Suprapubic skin (tissue), 4 donors: ENCODE data around the gene MIB2. TPM values are rescaled to one million over a fixed set of nuclear protein-coding genes. Genes with fewer than 3 reads are reported as not detected.
"Not testable (repeated sequence)": the region's sequence is repeated elsewhere in the genome, so short reads cannot be mapped to it uniquely, and the experiment has no call there.

Experiments used
- DNase-seq, 2 donors: peaks; one replicate each; pipeline ENCODE4 v3.0.0-alpha.2; 2019; ENCODE audit warnings: low spot score in 2 of 2
- H3K27ac ChIP-seq: fragments of 200-600 bp; sonication (generic); one replicate; pipeline ENCODE4 v1.5.1; 2019
- H3K27me3 ChIP-seq: fragments of 200-600 bp; sonication (generic); one replicate; pipeline ENCODE4 v1.5.1; 2019
- H3K36me3 ChIP-seq: fragments of 200-600 bp; sonication (generic); one replicate; pipeline ENCODE4 v1.5.1; 2019
- H3K4me1 ChIP-seq: fragments of 200-600 bp; sonication (generic); one replicate; pipeline ENCODE4 v1.5.1; 2019
- H3K4me3 ChIP-seq: fragments of 200-600 bp; sonication (generic); one replicate; pipeline ENCODE4 v1.5.1; 2019; ENCODE audit warnings: mild to moderate bottlenecking
- H3K9me3 ChIP-seq: fragments of 200-600 bp; sonication (generic); one replicate; pipeline ENCODE4 v1.5.1; 2019
- EP300 ChIP-seq: sonication (generic); formaldehyde crosslinking; IDR thresholded peaks from one replicate; pipeline ENCODE4 v1.6.1; 2017; ENCODE audit warnings: antibody characterized with exemption
- POLR2A ChIP-seq, 2 donors: fragments of 450-650 bp; IDR thresholded peaks; one replicate each; pipeline ENCODE4 v1.6.1; 2017; ENCODE audit warnings: antibody characterized with exemption in 2 of 2, mild to moderate bottlenecking in 2 of 2, moderate library complexity in 2 of 2
- POLR2AphosphoS5 ChIP-seq, 3 donors: sonication (generic); formaldehyde crosslinking; IDR thresholded peaks; one replicate each; pipeline ENCODE4 v1.6.1; 2017; ENCODE audit warnings: antibody characterized with exemption in 3 of 3
- WGBS: methylation state at CpG from one replicate; pipeline ENCODE4 v1.1.5; 2018; 5-methylcytosine and 5-hydroxymethylcytosine counted together
- total RNA-seq, 4 donors: library from RNA; depleted of rRNA; stranded (reverse); fragments of >200 nt; gene quantifications; one replicate each; pipeline ENCODE4 v1.1.0, GENCODE V29; 2016
- TF ChIP-seq, protein P1 (sequence below), 2 donors: fragments of 200-600 bp in 1 of 2; fragments of 450-650 bp in 1 of 2; sonication (generic) in 1 of 2; IDR thresholded peaks; one replicate each; pipeline ENCODE4 v1.5.1; 2016 to 2019; ENCODE audit warnings: antibody characterized with exemption in 2 of 2, mild to moderate bottlenecking in 1 of 2, moderate library complexity in 1 of 2

MIB2 gene
- total RNA-seq, 4 donors from 2014 or later: 131 to 212 (median 154) TPM

DNA sequence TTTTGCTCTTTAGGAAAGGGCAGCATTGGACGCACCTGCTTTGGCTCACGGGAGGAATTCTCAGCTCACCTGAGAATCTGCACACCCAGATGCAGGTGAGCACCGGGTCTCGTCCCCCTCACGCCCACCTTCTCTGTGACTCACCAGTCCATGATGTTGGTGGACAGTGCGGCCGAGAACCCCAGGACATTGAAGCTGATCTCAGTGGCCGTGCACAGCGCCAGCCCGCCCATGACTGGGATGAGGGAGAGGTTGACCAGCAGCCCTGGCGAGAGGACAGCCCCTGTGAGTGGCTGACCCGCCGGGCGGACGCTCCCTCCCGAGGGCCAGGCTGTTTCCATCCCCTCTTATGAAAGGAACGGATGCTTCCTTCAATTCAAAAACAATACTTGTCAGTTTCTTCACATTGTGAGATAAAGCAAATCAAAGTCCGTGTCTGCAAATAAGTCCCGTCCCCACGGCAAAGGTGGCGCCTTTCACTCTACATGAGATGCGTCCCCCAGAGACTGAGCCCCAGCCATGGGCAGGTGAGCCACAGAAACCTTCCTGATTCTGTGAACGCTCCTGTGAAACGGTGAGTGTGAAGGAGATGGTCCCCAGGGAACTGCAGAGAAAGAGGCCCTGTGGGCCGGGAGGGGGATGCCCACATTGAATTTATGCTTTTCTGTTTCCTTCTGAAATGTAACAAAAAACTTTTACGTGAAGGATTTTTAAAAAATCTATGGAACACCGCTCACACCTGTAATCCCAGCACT, 56.2 kb downstream of the MIB2 start:
- peaks cover 50% of the 10 kb centered on the region for H3K36me3 ChIP-seq
- DNase-seq: no peak

DNA sequence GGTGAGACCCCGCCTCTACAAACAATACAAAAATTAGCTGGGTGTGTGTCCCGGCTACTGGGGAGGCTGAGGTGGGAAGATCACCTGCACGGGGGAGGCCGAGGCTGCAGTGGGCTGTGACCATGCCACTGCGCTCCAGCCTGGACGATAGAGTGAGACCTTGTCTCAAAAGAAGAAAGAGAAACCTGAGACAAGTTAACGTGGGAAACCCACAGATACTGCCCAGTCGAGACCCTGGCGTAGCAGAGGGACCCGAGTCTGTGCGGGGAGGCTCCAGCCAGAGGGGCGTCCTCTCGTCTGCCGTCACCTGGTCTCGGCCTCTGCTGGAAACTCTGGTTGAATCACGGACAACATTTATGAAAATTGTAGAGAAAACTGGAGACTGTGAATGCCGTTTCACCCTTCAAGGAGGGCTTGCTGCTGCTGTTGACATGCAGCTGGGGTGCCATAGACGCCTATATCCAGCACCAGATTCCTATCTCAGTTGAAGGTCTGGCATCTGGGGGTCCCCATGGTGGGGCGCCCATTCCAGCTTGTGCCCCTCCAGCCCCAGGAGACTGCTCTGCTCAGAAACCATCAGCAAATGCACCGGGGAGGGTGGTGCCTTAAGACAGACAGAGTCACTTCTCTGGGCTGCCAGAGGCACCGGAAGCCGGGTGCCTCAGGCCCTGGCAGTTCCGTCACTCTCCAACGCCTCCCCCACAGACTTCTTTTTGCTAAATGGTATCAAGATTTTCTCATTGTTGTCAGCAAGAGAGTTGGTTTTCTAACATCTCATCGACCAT, 57.1 kb downstream of the MIB2 start:
- Histone ChIP-seq H3K27ac (no peak overlapping the region), H3K4me3 (no peak overlapping the region), H3K36me3 (peaks cover 46% of the 10 kb centered on the region), H3K27me3 (no peaks in the 10 kb centered on the region), H3K9me3 (no peaks in the 10 kb centered on the region), H3K4me1 (no peaks in the 10 kb centered on the region)
- 94% methylated on average over 25 of the region's 25 CpGs for WGBS
- DNase-seq: peak in 1 of 2 donors; percentile 41
- no peak for TF ChIP-seq EP300

More for the DNA sequence above, 56.2 kb downstream of the MIB2 start:
- Histone ChIP-seq H3K27me3 (no peaks in the 10 kb centered on the region), H3K9me3 (no peaks in the 10 kb centered on the region), H3K4me3 (no peak overlapping the region), H3K27ac (no peak overlapping the region), H3K4me1 (no peaks in the 10 kb centered on the region)
- 93% methylated on average over 27 of the region's 27 CpGs for WGBS
- TF ChIP-seq POLR2A (IDR thresholded peaks at IDR 0.05) (no peak), POLR2AphosphoS5 (IDR thresholded peaks at IDR 0.05) (no peak), EP300 (no peak)
- TF ChIP-seq, protein P1, sequence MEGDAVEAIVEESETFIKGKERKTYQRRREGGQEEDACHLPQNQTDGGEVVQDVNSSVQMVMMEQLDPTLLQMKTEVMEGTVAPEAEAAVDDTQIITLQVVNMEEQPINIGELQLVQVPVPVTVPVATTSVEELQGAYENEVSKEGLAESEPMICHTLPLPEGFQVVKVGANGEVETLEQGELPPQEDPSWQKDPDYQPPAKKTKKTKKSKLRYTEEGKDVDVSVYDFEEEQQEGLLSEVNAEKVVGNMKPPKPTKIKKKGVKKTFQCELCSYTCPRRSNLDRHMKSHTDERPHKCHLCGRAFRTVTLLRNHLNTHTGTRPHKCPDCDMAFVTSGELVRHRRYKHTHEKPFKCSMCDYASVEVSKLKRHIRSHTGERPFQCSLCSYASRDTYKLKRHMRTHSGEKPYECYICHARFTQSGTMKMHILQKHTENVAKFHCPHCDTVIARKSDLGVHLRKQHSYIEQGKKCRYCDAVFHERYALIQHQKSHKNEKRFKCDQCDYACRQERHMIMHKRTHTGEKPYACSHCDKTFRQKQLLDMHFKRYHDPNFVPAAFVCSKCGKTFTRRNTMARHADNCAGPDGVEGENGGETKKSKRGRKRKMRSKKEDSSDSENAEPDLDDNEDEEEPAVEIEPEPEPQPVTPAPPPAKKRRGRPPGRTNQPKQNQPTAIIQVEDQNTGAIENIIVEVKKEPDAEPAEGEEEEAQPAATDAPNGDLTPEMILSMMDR (IDR thresholded peaks at IDR 0.05): no peak

DNA sequence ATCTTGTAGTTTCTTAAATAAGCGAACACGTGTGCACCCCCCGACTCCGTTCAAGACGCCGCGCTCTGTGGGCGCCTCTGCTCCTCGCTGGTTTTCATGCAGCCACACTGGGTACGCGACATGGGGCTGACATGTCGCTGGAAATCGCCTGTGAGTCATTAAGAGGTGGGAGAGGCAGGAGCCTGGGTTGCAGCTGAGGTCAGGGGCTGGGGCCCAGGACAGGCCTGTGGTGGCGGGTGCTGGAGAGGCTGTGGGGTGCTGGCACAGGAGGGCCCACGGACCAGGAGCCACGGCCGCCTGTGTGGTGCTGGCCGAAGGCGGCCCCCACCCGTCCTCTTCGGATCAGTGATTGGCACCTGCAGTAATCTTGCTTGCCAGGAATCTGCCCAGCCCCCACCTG, 59.5 kb downstream of the MIB2 start:
- 90% methylated on average over 16 of the region's 21 CpGs for WGBS
- H3K4me3 ChIP-seq, DNase-seq, H3K9me3 ChIP-seq, H3K27ac ChIP-seq, H3K27me3 ChIP-seq: not testable (repeated sequence)
- H3K4me1 ChIP-seq: peaks cover 18% of the 10 kb centered on the region
- H3K36me3 ChIP-seq: peaks cover 30% of the 10 kb centered on the region

DNA sequence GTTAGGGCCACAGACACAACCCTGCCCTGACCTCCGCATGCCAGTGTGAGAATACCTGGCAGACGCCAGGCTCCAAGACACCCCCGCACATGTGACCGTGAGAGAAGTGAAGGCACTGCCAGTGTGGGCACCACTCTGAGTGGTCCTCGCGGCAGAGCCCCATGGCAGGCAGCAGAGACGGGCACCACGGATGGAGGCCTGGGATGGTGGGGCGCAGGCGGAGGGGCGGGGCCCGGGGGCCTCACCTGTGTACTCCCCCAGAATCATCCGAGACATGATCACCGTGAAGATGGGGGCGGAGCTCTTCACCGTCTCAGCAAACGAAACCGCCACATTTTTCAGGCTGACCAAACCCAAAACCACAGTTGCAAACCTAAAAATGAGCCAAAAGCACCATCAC, 59.9 kb downstream of the MIB2 start:
- H3K27ac ChIP-seq, H3K9me3 ChIP-seq, H3K4me3 ChIP-seq, DNase-seq, H3K27me3 ChIP-seq: not testable (repeated sequence)
- H3K36me3 ChIP-seq: peaks cover 27% of the 10 kb centered on the region
- peaks cover 18% of the 10 kb centered on the region for H3K4me1 ChIP-seq
- no CpG with 5 or more reads among the region's 18 CpGs for WGBS

- not testable (repeated sequence) for H3K27ac ChIP-seq, H3K4me3 ChIP-seq, H3K27me3 ChIP-seq, H3K9me3 ChIP-seq
- H3K36me3 ChIP-seq: peaks cover 23% of the 10 kb centered on the region
- H3K4me1 ChIP-seq: peaks cover 18% of the 10 kb centered on the region
- WGBS: 92% methylated on average over 7 of the region's 21 CpGs
- DNase-seq: peak in 1 of 2 donors; percentile 32
These were observed 60.8 kb downstream of the MIB2 start for GRCh38 chr1:1676087-1676486.

DNA sequence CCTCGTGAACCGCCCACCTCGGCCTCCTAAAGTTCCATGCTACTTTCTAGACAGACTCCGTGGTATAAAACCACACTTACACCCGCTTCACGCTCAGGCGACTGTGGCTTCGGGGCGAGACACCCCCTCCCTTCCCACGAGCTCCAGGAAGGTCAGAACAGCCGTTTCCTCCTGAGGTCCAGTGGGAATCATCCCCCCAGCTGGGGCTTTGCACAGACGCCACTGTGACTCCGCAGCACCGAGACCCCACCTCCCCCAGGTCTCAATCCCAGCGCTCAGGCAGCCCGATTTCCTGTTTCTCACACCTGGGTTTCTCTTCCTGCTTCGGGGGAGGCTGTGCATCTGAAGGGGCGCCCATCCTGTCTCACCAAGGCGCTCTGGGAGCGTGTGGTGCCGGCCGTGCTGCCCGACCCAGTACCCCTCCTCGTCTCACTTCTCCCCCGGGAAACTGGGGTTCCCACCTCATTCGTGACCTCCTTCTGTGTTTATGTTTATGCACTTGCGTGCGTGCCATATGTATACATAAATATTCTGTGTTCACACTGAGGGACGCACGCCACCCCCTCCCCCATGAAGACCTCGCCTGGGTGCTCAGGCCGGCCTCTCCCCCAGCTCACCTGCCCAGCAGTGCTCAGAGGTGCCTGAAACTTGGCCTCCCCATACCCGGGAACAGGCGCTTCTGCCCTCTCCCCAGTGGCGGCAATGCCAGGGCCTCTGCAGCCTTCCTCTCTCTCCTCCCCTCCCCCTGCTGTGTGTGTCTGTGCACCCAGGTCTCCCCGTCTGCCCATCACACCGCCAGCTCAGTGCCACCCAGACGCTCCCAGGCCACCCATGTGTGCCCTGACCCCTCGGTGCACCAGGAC, 62.6 kb downstream of the MIB2 start:
- Histone ChIP-seq H3K36me3 (peaks cover 13% of the 10 kb centered on the region), H3K27ac (peak overlapping the region; percentile 55), H3K27me3 (no peaks in the 10 kb centered on the region), H3K4me3 (no peak overlapping the region), H3K9me3 (no peaks in the 10 kb centered on the region), H3K4me1 (peaks cover 18% of the 10 kb centered on the region)
- DNase-seq: peak in 1 of 2 donors; percentile 78
- WGBS: 79% methylated on average over 39 of the region's 39 CpGs
- TF ChIP-seq, protein P1 (IDR thresholded peaks at IDR 0.05): no peak
- no peak for TF ChIP-seq POLR2AphosphoS5 (IDR thresholded peaks at IDR 0.05)
- TF ChIP-seq POLR2A (IDR thresholded peaks at IDR 0.05): no peak
- no peak for TF ChIP-seq EP300
